Peyer's patch (tissue), 4 donors: Measurements from ENCODE around the gene ANK2. TPM values are rescaled to one million over a fixed set of nuclear protein-coding genes. Genes with fewer than 3 reads are reported as not detected.

Experiments
- DNase-seq, 3 donors: peaks; one replicate each; pipeline ENCODE4 v3.0.0-alpha.2; 2017 to 2019
- H3K27ac ChIP-seq, 4 donors: fragments of 200-600 bp; sonication (generic); one replicate each; pipeline ENCODE4 v1.5.1; 2016 to 2019
- H3K27me3 ChIP-seq, 2 donors: fragments of 200-600 bp; sonication (generic); one replicate each; pipeline ENCODE4 v1.5.1; 2019
- H3K36me3 ChIP-seq, 3 donors: fragments of 200-600 bp; sonication (generic); one replicate each; pipeline ENCODE4 v1.5.1; 2016 to 2019
- H3K4me1 ChIP-seq, 4 donors: fragments of 200-600 bp; sonication (generic); one replicate each; pipeline ENCODE4 v1.5.1; 2016 to 2019
- H3K4me3 ChIP-seq, 4 donors: fragments of 200-600 bp; sonication (generic); 1 replicate in 3 of 4; 2 replicates in 1 of 4; pipeline ENCODE4 v1.5.1; 2016 to 2019; ENCODE audit warnings: mild to moderate bottlenecking in 1 of 4
- H3K9me3 ChIP-seq, 4 donors: fragments of 200-600 bp; sonication (generic); one replicate each; pipeline ENCODE4 v1.5.1; 2016 to 2019; ENCODE audit warnings: mild to moderate bottlenecking in 1 of 4
- POLR2A ChIP-seq, 2 donors: fragments of 450-650 bp; IDR thresholded peaks; one replicate each; pipeline ENCODE4 v1.5.1; 2017; ENCODE audit warnings: antibody characterized with exemption in 2 of 2, mild to moderate bottlenecking in 2 of 2, moderate library complexity in 2 of 2
- total RNA-seq, 4 donors: library from RNA; depleted of rRNA; stranded (reverse); fragments of >200 nt; gene quantifications; one replicate each; pipeline ENCODE4 v1.1.0, GENCODE V29; 2016
- TF ChIP-seq, protein P1 (sequence below), 6 experiments: fragments of 450-650 bp in 4 of 6; fragments of 200-600 bp in 2 of 6; sonication (generic) in 1 of 6; IDR thresholded peaks; one replicate each; pipeline ENCODE4 v1.5.1; 2017 to 2019; ENCODE audit warnings: antibody characterized with exemption in 6 of 6, mild to moderate bottlenecking in 3 of 6, moderate library complexity in 1 of 6

Gene ANK2
- total RNA-seq, 4 donors from 2014 or later = 5.3 to 85.0 (median 21.1) TPM

DNA sequence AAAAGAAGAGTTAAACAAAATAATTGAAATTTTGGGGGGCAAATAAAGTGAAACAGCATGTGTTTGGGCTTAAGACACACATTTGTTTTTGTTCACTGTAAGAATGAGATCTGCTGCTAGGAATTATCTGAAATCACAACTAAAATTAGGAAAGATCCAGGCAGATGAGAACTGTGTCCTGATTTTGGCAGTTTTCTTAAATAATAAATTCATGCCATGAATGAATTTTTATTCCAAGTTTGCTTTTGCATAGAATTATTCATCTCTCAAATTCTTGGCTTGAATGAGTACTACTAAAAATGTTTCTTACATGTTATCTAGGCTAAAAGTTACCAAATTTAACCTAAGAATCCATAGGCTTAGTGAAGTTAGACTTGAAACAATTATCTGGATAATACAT lies 321.7 kb downstream of the ANK2 start:
- Histone ChIP-seq H3K27ac (no peak overlapping the region), H3K36me3 (peaks cover 0 to 3% (median 0%) of the 10 kb centered on the region in 3 donors), H3K4me1 (no peaks in the 10 kb centered on the region)

DNA sequence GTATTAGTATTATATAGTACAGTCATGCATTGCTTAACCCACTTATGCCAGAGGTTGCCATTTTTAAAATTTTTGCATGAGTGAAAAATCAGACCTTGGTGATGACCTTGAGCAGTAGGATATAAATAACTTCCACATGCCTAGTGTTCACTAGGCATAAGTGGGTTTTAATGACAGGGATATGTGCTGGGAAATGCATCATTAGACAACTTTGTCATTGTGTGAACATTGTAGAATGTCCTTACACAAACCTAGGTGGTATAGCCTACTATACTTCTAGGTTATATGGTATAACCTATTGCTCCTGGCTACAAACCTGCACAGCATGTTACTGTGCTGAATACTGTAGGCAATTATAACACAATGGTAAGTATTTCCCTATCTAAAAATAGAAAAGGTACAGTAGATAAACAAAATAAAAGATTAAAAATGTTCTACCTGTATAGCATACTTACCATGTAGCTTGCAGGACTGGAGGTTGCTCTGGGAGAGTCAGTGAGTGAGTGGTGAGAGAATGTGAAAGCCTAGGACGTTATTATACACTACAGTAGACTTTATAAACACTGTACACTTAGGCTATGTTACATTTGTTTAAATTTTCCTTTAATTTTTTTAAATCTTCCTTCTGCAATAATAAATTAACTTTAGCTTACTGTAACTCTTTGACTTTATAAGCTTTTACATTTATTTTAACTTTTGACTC lies 326.7 kb downstream of the ANK2 start:
- H3K4me1 ChIP-seq = no peaks in the 10 kb centered on the region
- peaks cover 0 to 3% (median 0%) of the 10 kb centered on the region in 3 donors for H3K36me3 ChIP-seq
- no peak overlapping the region for H3K4me3 ChIP-seq
- no peak for TF ChIP-seq POLR2A (IDR thresholded peaks at IDR 0.05)
- DNase-seq = no peak
- no peak overlapping the region for H3K27ac ChIP-seq
- H3K27me3 ChIP-seq = no peaks in the 10 kb centered on the region
- no peaks in the 10 kb centered on the region for H3K9me3 ChIP-seq

More for the DNA sequence above, 321.7 kb downstream of the ANK2 start:
- no peak for DNase-seq
- Histone ChIP-seq H3K4me3 (no peak overlapping the region), H3K9me3 (no peaks in the 10 kb centered on the region), H3K27me3 (no peaks in the 10 kb centered on the region)
- TF ChIP-seq, protein P1, sequence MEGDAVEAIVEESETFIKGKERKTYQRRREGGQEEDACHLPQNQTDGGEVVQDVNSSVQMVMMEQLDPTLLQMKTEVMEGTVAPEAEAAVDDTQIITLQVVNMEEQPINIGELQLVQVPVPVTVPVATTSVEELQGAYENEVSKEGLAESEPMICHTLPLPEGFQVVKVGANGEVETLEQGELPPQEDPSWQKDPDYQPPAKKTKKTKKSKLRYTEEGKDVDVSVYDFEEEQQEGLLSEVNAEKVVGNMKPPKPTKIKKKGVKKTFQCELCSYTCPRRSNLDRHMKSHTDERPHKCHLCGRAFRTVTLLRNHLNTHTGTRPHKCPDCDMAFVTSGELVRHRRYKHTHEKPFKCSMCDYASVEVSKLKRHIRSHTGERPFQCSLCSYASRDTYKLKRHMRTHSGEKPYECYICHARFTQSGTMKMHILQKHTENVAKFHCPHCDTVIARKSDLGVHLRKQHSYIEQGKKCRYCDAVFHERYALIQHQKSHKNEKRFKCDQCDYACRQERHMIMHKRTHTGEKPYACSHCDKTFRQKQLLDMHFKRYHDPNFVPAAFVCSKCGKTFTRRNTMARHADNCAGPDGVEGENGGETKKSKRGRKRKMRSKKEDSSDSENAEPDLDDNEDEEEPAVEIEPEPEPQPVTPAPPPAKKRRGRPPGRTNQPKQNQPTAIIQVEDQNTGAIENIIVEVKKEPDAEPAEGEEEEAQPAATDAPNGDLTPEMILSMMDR (IDR thresholded peaks at IDR 0.05) = no peak

DNA sequence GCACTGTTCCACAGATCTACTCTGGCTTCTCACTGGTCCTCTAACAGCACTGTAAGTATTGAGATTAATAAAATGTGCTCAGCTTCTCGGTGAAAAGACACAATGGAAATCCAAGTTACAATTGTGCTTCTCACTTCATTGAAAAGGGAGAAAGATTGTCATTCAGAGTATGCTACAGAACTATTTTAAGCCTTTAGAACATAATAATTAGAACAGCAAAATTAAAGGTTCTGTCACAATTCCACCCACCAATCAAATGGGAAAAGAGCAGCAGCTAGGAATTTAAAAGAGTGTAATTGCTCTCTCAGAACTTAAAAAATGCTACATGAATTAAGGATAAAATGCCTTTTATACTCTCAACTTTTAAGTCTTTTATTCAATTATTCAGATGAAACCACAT lies 329.4 kb downstream of the ANK2 start:
- H3K4me1 ChIP-seq = no peaks in the 10 kb centered on the region
- DNase-seq = no peak
- no peak for TF ChIP-seq POLR2A (IDR thresholded peaks at IDR 0.05)
- TF ChIP-seq, protein P1 (IDR thresholded peaks at IDR 0.05) = no peak

DNA sequence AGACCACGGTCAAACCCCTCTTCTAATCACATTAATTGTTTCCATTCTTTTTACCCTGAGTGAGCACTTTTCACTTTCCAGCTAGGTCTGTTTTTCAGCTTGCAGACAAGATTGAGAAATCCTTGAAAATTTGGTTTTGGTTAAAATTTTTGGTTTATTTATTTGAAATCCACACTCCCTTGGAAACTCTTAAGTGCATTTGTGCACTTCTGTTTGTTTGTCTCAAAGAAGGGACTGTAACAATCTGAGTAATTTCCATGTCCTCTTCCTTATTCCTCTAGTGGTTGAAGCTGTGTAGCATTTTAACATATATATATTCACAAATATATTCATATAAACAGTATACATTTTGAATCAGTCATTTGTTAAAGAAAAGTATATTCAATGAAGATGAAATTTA lies 333.3 kb downstream of the ANK2 start:
- Histone ChIP-seq H3K27me3 (no peaks in the 10 kb centered on the region), H3K27ac (no peak overlapping the region), H3K9me3 (no peaks in the 10 kb centered on the region), H3K4me3 (no peak overlapping the region), H3K36me3 (no peaks in the 10 kb centered on the region), H3K4me1 (no peaks in the 10 kb centered on the region)
- no peak for DNase-seq
- TF ChIP-seq, protein P1 (IDR thresholded peaks at IDR 0.05) = no peak
- TF ChIP-seq POLR2A (IDR thresholded peaks at IDR 0.05) = no peak

More for the DNA sequence above, 329.4 kb downstream of the ANK2 start:
- Histone ChIP-seq H3K36me3 (peaks cover 0 to 2% (median 0%) of the 10 kb centered on the region in 3 donors), H3K9me3 (no peaks in the 10 kb centered on the region), H3K4me3 (no peak overlapping the region), H3K27me3 (no peaks in the 10 kb centered on the region), H3K27ac (no peak overlapping the region)

DNA sequence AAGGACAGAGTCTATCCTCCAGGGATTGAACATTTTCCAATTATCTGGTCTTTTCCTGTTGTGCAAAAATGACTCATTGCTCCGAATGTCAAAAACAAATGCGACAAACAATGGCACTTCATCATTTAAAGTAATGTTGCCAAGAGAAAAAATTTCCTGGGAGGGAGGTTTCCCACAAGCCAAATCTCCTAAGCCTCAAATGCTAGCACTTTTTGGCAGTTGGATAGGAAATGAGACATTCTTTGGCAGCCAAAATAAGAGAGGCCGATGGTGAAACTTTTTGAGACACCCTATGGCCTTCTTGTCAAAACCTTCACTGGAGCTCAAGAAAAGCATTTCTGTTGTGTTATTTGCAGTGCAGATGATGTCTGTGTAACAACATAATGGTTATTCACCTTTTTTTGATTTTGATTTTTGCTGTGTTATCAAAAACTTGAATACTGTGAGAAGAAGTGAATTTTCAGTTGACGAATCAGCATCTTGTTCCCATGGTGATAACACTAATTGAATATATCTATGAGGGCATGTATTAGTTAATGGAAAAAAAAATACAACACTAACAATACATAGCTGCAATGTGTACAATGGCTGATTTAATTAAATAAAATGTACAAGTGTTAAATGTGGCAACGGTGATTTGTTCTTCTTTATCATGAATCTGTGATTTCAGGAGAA lies 333.8 kb downstream of the ANK2 start:
- Histone ChIP-seq H3K27me3 (no peaks in the 10 kb centered on the region), H3K9me3 (no peaks in the 10 kb centered on the region), H3K4me1 (no peaks in the 10 kb centered on the region), H3K27ac (no peak overlapping the region), H3K4me3 (no peak overlapping the region), H3K36me3 (no peaks in the 10 kb centered on the region)
- no peak for DNase-seq
- TF ChIP-seq, protein P1 (IDR thresholded peaks at IDR 0.05) = no peak
- TF ChIP-seq POLR2A (IDR thresholded peaks at IDR 0.05) = no peak

DNA sequence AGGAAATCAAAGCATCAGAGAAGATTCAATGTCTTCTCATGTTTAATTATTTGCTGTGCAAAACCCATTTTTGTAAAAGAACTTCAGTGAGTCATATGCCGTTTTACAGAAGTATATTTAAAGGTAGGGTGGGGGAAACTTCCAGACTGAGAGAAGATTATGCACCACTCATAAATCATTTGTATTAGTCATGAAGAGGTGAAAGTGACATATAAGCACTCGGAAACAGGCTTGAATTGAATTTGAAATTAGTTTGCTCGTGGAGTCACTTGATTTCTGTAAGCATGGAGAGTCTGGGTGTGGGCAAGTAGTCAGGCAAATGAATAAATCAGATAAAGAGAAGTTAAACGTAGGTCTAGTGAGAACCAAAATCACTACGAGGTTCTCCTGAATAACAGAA lies 335.1 kb downstream of the ANK2 start:
- DNase-seq = no peak
- Histone ChIP-seq H3K4me3 (no peak overlapping the region), H3K36me3 (no peaks in the 10 kb centered on the region), H3K9me3 (no peaks in the 10 kb centered on the region), H3K4me1 (no peaks in the 10 kb centered on the region), H3K27me3 (no peaks in the 10 kb centered on the region), H3K27ac (no peak overlapping the region)
- TF ChIP-seq, protein P1 (IDR thresholded peaks at IDR 0.05) = no peak
- no peak for TF ChIP-seq POLR2A (IDR thresholded peaks at IDR 0.05)
